HG02884 (cell line): ENCODE measurements around the gene KIF1A.

Experiments
- ATAC-seq: cut with Tn5 transposase; IDR thresholded peaks from one replicate; pipeline ENCODE4 v1.9.1; 2021; ENCODE audit warnings: mild to moderate bottlenecking, moderate library complexity; ENCODE audit not compliant: unreplicated experiment

The KIF1A gene

DNA sequence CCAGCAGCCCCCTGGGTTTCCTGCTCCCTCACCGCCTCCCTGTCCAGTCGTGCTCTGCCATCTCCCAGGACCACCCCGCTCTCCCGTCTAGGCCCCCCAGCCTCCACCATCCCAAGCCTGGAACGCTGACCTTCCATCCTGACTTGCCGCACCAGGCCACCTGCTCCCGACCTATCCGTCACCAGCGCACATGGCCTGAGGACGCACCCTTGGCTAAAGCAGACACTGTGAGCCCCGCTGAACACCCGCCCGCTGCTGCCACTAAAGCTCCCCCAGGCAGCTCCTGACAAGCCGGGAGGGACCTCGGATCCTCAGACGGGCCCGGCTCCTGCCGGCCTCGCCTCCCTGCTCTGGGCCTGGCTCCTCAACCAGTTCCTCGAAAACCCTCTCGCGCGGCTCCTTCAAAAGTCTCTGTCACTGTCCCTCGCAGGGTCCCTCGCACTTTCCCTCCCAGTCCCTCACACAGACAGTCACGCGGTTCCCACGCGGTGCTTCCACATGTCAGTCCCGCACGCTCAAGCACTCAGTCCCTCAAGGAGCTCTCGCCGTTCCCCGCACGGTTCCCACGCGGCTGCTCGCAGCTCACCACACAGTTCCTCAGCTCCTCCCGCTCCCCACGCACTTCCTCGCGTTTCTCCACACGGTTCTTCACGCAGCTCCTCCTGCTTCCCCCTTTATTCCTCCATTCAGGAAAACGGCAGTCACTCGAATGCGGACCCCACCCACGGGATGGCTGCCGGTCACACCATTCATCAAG lies 42.4 kb downstream of the KIF1A start:
- ATAC-seq = no peak

DNA sequence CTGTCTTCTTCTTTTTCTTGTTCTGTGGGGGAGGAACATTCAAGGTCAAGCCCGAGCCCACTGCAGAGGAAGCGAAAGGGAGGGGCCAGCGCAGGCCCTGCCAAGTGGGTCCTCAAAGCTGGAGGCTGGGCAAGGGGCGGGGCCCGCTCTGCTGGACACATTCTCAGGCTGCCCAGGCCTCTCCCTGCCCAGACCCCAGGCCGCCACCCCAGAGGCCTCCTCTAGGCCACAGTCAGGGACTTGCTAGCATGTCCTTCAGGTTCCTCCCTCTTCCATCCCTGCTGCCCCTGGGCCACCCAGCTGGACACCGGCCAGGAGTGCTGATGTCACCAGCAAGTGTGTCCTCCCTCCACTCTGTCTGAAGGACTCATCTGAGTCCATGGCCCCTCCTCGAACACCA lies 44.1 kb downstream of the KIF1A start:
- no peak for ATAC-seq

DNA sequence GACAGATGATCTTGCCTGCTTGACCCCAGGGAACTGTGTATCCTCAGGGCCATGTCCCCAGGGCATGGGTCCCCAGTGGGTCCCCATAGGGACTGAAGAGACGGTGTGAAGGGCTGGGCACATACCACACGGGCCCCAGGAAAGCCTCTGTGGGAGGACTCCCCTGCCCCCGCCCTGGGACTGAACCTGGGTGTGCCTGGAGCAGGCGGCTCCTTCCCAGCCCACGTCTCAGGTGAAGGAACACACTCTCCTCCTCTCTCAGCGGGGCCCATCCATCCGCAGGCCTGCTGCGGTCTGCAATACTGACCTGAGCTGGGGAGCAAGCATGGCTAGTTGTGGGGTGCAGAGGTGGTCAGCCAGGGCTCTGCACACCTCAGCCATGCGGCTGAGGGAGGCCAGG lies 45.2 kb downstream of the KIF1A start:
- ATAC-seq = no peak

DNA sequence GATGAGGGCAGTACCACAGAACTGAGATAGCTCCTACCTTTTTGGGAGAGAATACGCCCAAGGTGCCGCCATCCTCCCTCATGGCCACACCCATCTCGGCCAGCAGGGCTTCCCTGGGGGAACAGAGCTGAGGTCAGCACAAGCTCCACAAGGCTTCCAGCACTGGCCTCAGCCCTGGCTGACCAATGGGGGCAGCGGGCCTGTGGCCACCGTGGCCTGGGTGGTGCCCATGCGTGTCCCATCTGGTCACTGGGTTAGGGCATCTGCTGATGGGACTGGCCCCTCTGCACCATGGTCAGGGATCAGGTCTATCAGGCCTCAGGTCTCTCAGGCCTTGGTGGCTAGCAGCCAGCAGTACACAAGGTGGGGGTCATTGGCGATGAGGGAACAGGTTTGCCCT lies 50.9 kb downstream of the KIF1A start:
- ATAC-seq = no peak

DNA sequence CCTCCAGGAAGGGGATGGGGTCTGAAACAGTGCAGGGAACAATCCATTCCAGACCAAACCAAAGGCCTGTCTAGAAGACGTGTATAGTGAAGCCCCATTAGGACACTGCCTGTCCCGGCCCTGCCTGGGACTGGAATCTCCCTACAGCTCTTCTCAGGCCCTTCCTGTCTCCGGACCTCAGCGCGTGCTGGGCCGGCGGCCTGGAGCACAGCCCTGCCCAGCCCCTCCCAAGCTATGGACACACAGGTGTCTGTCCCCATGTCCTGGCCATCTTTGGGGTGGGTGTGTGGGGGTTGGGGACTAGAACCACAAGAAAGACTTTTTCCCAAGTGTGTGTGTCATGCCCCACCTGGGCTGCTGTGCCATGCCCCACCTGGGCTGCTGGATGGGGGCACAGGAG lies 51.8 kb downstream of the KIF1A start:
- no peak for ATAC-seq

DNA sequence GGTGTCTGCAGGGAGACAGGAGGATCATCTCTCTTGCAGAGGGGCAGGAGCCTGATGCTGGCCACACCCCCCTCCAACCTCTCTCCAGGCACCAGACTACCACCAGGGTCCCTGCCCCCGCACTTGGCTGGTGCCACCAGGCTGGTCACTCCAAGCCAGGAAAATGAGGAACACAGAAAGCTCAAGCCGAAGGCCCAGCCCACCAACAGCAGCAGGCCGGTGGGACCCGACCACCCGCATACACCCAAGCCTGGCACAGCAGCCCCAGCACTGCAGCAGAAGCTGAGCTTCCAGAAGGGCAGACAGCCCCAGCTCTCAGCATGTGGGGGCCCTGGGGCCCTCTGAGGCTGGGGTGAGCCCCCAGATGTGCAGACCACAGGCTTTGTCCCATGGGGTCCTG lies 52.7 kb downstream of the KIF1A start:
- no peak for ATAC-seq

DNA sequence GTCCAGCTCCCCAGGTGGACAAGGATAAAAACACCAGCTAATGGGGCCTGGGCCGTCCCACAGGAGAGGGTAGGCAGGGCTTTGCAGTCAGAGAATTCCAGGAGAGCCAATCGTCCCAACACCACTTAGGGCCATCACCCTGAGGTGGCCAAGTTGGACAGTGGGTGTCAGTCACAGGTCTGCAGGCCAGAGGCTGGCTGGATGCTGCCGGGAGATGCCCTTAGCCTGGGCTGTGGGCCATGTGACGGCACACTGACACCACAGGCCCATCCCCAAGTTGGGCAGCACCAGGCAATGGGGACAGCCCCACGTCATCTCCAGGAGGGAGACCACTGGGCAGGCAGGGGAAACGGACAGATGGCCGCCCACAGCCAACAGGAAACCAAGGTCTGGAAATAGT lies 53.9 kb downstream of the KIF1A start:
- ATAC-seq = no peak

DNA sequence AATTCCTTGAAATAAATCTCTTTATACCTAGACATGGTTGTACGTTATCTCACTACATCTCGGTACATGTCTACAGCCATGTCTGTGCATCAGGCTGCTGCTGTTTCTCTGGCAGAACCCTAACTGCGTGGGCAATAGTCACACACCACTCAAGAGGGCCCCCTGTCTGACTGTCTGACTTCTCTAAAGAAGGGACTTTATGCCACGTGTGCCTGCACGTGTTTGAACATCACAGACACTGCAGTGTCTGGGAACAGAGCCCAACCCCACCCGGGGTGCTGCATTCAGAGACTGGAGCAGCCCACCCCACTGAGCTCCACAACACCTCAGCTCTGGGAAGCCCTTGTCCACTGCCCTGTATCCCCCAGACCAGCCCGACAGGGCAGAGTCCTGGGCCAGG lies 55.0 kb downstream of the KIF1A start:
- no peak for ATAC-seq

DNA sequence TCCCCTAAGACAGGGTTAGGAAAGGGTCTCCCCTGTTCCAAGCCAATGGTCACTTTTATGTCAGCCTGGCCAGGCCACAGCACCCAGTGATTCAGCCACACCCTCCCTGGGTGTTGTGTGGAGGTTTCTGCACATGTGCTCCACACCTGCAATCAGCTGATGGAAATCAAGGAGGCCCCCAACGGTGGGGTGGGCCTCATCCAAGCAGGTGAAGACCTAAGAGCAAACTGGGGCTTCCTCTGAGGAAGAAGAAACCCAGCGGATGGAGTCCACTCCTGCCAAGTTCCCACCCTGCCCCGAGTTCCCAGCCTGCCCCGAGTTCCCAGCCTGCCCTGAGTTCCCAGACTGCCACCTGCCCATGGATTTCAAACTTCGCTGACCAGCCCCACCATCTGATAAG lies 55.4 kb downstream of the KIF1A start:
- ATAC-seq = no peak

DNA sequence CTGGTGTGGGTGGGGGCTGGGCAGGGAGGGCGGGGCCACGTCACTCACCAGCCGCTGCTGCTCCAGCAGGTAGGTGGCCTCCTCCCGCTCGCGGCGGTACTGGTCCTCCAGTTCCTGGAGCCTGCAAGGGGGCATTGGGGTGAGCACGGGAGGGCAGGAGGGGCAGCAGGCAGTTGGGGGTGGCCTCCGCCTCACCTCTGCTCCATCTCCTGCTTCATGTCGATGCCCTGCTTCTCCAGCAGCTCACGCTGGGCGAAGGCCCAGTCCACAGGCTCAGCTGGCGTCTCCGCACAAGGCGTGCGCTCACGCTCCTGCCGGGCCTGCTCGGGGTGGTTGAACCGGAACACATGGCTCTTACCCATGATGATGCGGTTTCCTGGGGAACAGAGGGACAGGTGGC lies 57.0 kb downstream of the KIF1A start:
- no peak for ATAC-seq

DNA sequence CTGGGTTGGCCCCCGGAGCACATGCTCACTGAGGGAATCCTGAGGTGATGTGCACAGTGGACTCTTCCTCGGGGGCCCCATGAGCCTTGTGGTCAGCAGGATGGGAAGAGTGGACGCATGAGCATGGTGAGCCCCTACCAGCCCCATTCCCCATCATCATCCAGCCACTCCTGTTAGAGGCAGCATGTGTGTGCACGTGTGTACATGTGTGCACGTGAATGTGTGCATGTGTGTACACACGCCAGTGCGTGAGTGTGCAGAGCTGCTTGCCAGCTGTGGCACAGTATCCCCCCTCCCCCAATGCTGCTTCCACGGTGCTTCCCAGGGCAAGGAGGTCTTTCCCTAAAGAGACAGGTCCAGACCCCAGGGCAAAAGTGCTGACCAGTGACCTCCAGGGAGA lies 57.8 kb downstream of the KIF1A start:
- ATAC-seq = no peak

DNA sequence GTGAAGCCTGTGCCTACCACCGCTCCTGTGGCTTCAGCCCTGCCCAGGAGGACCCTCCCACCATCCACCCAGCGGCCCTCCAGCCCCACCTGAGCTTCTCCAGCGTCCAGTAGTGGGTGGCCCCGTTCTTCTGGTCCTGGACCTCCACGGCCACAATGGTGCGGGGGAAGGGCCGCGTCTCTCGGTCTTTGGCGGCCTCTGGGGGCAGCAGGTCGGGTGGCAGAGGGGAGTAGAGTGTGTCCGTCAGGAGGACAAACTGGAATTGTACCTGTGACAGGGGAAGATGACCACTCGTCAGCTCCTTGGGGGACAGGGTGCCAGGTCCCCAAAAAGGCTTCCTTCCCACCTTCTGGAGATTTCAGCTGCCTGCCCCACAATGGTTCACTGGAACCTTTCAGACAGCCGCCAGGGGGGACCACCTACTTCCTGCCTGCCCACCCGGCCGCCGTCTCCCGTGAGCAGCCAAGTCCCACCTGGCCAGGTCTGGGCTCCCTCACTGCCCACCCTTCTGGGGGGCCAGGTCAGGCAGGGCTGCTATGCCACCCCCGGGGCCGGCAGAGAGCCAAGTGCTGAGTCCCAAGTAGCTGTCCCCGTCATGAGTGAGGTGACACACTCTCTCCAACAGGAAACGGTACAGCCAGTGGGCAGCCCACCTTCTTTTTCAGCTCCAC lies 59.3 kb downstream of the KIF1A start:
- ATAC-seq = no peak

DNA sequence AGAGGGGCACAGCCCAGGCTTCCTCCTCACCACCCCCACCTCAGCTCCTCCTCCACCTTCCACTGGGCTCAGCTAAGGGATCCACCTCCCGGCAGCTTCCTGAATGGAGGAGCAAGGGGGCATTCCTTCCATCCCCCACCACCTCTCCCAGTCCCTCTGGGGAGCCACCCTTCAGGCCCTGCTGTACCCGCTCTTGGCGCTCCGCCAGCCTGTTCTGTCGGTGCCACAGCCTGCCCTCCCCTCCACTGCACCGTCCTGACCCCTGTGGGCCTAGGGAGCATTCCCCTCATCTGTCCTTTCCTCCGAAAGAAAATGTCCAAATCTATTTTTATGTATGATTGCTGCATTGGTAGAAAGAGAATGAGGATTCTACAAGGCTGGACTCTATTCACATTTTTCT lies 59.9 kb downstream of the KIF1A start:
- ATAC-seq = no peak

DNA sequence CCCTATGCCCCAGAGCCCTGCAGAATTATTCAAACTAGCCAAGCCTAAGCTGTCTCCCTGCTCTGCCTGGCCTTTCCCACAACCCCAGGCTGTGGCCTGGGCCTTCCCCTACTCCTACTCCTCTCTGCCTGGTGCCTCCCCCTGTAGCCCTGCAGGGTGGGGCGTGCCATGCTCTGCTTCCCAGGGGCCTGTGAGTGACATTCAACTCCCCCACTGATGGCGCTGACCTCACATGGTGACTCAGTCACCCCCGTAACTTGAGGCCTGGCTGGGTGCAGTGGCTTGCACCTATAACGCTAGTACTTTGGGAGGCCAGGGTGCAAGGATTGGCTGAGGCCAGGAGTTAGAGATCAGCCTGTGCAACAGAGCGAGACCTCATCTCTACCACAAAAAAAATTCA lies 60.6 kb downstream of the KIF1A start:
- no peak for ATAC-seq

DNA sequence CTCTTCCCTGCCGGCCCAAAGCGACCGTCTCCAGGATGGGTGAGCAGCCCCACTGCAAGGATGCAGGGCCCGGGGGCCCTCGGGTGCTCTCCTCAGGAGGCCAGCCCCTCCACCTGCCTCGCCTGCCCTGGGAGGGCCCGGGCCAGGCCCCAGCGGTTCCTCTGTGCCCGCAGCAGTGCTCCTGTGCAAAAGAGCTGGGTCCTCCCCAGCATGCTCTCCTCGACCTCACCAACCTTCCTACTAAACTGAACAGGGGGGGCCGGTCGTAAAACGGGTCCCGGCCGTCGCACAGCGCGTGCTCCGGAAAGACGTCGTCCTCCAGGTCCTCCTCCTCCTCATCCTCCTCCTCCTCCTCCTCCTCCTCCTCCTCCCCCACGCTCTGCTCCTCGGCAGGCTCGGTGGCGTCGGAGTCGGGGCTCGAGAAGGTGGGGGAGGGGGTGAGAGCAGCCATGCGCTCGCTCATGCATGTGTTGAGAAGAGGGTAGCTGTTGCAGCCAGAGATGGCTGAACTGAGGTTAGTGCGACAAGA lies 62.9 kb downstream of the KIF1A start:
- no peak for ATAC-seq

DNA sequence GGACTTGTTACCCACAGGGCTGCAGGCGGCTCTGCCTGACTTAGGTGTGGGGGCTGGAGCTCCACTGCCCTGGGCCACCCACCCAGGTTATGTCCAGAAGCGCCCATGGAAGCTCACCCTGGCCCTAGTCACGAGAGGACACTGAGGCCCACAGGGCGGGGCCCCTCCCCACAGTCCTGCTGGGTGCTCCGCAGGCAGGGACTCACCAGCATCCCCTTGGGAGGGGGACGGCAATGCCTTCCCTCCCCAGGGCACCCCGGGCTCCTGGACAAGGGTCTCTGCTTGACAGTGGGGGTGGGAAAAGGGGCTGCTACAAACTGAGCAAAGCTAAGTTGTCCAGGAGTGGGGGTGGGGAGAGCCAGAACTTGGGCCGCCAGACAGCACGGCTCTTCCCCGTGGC lies 67.8 kb downstream of the KIF1A start:
- ATAC-seq = no peak

DNA sequence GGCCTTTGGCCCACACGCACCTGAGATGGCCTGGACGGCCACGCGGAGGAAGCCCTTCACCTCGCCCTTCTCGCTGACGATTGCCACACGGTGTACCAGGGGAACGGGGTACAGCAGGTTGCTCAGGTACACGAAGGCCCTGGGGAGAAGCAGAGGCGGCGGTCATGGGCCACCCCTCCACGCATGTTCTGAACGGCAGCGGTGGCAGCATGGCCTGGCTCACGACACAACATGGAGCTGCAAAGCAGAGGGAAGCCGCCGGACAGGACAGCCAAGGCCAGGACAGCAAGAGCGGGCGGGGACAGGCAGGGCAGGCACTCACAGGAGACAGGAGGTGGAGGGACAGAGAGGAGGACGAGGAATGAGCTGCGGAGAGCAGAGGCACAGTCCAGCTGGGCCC lies 69.6 kb downstream of the KIF1A start:
- ATAC-seq = no peak

DNA sequence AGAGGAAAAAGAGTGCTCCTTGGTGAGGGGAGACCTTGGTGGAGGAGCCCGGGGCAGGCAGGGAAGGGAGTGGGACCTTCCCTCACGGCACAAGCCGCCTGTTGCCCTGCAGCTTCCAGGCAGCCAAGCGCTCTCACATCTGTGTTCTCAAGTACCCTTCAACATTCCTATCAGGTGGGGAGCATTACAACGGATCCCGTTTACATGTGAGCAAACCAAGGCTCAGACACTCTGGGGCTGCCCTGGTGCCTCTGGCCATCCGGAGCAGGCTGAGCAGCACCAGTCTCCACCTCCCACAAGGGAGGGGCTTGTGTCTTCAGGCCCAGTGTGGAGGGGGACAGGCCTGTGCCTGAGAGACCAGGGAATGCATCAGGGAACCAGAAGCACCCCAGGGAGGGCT lies 70.5 kb downstream of the KIF1A start:
- ATAC-seq = no peak

DNA sequence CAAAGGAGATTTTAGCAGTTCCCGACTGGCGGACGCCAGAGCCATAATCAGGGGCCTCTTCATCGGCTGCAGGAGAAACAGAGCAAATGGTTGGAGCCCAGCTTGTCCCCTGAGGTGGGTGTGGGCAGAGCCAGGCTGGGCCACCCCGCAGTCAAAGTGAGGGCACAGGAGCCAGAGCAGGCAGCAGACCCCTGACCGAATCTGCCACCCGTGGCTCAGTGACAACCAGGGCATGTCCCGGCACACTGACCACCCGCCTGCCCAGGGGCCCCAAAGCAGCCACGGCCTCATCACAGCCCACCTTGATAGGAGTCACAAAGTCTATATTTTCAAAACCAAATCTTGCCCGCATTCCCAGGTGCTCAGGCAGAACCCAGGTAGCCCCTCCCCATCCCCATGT lies 72.8 kb downstream of the KIF1A start:
- no peak for ATAC-seq

DNA sequence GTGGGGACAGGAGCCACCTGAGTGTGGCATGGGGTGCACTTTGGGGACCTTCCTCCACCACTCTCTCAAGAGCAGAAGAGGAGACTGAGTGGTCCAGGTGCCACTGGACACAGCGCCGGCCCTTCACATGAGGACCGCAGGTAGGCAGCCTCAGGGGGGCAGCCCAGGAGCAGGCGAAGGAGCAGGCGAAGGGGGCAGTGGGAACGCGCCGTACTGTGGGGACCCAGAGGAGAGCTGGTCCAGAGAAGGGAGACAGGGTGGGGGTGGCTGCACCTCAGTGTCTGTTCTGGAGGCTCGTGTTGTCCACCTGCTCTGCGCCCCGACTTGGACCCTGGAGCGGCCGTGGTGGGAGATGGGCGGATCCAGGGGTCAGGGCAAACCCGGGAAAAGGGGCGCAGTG lies 73.3 kb downstream of the KIF1A start:
- no peak for ATAC-seq

DNA sequence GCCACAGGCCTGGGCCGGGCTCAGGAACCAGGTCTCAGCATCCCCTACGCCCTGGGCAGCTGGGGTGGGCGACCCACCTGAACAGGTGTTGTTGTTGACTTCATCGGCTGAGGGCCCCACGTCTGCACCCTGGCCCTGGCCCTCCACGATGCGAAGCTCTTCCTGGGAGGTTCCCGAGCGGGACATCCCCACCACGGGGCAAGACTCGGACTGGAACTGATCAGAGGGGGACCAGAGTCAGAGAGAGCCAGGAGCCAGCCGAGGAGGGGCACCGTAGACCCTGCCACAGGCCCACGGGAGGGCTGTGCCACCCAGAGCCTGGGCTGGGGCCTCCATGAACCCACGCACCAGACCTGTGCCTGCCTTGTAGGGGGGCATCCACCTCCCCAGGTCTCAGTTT lies 74.1 kb downstream of the KIF1A start:
- ATAC-seq = no peak

DNA sequence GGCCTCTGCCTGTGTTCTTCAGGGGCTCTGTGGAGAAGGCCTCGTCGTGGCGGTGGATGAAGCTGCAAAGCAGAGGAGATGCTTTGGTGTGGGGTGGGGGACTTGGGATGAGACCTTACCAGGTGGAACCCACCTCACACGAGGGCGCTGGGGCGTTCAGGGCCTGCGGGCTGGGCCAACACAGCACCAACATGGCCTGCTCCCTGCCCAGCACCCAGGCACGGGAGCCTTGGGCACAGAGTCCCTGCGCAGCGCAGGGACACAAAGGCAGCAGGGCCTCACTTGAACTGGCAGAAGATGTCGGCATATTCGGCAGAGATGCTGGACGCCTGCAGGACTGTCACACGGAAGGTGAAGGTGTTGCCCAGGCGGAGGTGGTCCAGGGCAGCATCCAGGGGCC lies 74.6 kb downstream of the KIF1A start:
- no peak for ATAC-seq
